H9 (cell line): Measurements from ENCODE around the gene SLC35F3. TPM values are rescaled to one million over a fixed set of nuclear protein-coding genes. Genes with fewer than 3 reads are reported as not detected.

Source experiments
- DNase-seq: peaks from one replicate; pipeline ENCODE4 v3.0.0-alpha.2; 2017
- H2AFZ ChIP-seq: one replicate; pipeline ENCODE4 v1.6.1; 2013; ENCODE audit warnings: mild to moderate bottlenecking, low read length, control low read depth, moderate library complexity
- H2AK5ac ChIP-seq: 2 replicates; pipeline ENCODE4 v1.6.1; 2013; ENCODE audit warnings: low read length, control low read depth, mixed read lengths; ENCODE audit not compliant: insufficient read length
- H2BK120ac ChIP-seq: one replicate; pipeline ENCODE4 v1.6.1; 2013; ENCODE audit warnings: low read depth, mild to moderate bottlenecking, low read length, control low read depth, inconsistent platforms; ENCODE audit not compliant: poor library complexity, severe bottlenecking
- H2BK12ac ChIP-seq: 2 replicates; pipeline ENCODE4 v1.6.1; 2013; ENCODE audit warnings: low read length, control low read depth, mixed read lengths, low read depth; ENCODE audit not compliant: insufficient read length
- H2BK15ac ChIP-seq: 2 replicates; pipeline ENCODE4 v1.6.1; 2013; ENCODE audit warnings: low read depth, low read length, control low read depth
- H2BK20ac ChIP-seq: one replicate; pipeline ENCODE4 v1.6.1; 2013; ENCODE audit warnings: low read depth, mild to moderate bottlenecking, low read length, control low read depth, inconsistent platforms; ENCODE audit not compliant: poor library complexity, severe bottlenecking
- H2BK5ac ChIP-seq: 2 replicates; pipeline ENCODE4 v1.6.1; 2013; ENCODE audit warnings: low read length, control low read depth, mixed read lengths; ENCODE audit not compliant: insufficient read length
- H3K14ac ChIP-seq: 2 replicates; pipeline ENCODE4 v1.6.1; 2013; ENCODE audit warnings: low read length, control low read depth; ENCODE audit not compliant: insufficient read depth
- H3K18ac ChIP-seq: 2 replicates; pipeline ENCODE4 v1.6.1; 2013; ENCODE audit warnings: low read depth, mild to moderate bottlenecking, mixed read lengths, low read length, control low read depth; ENCODE audit not compliant: insufficient read length
- H3K23ac ChIP-seq: 2 replicates; pipeline ENCODE4 v1.6.1; 2013; ENCODE audit warnings: low read length, control low read depth, mixed read lengths, low read depth; ENCODE audit not compliant: insufficient read length
- H3K23me2 ChIP-seq: 2 replicates; pipeline ENCODE4 v1.6.1; 2013; ENCODE audit warnings: low read depth, mild to moderate bottlenecking, mixed read lengths, low read length, control low read depth; ENCODE audit not compliant: insufficient read length, poor library complexity, severe bottlenecking
- H3K27ac ChIP-seq: 2 replicates; pipeline ENCODE4 v1.5.1; 2013; ENCODE audit warnings: low read length, control low read depth, mixed read lengths, low read depth; ENCODE audit not compliant: insufficient read length
- H3K27me3 ChIP-seq: 2 replicates; pipeline ENCODE4 v1.6.1; 2013; ENCODE audit warnings: low read length, control low read depth, inconsistent platforms; ENCODE audit not compliant: insufficient read depth
- H3K4ac ChIP-seq: 2 replicates; pipeline ENCODE4 v1.6.1; 2013; ENCODE audit warnings: low read depth, mild to moderate bottlenecking, control low read depth, inconsistent platforms, low read length, moderate library complexity
- H3K4me1 ChIP-seq: 2 replicates; pipeline ENCODE4 v1.6.1; 2013; ENCODE audit warnings: low read length, control low read depth, inconsistent platforms; ENCODE audit not compliant: insufficient read depth
- H3K4me2 ChIP-seq: 2 replicates; pipeline ENCODE4 v1.6.1; 2013; ENCODE audit warnings: low read length, control low read depth, mixed read lengths; ENCODE audit not compliant: insufficient read length, insufficient read depth
- H3K56ac ChIP-seq: 2 replicates; pipeline ENCODE4 v1.6.1; 2013; ENCODE audit warnings: low read depth, mild to moderate bottlenecking, mixed read lengths, low read length, control low read depth; ENCODE audit not compliant: insufficient read length
- H3K79me1 ChIP-seq: 2 replicates; pipeline ENCODE4 v1.6.1; 2013; ENCODE audit warnings: low read depth, mild to moderate bottlenecking, moderate library complexity, low read length, control low read depth, inconsistent platforms; ENCODE audit not compliant: insufficient read depth, poor library complexity, severe bottlenecking
- H3K79me2 ChIP-seq: 2 replicates; pipeline ENCODE4 v1.6.1; 2013; ENCODE audit warnings: low read length, control low read depth, inconsistent platforms; ENCODE audit not compliant: insufficient read depth
- H3K9ac ChIP-seq: 2 replicates; pipeline ENCODE4 v1.6.1; 2013; ENCODE audit warnings: low read length, control low read depth, mixed read lengths; ENCODE audit not compliant: insufficient read length; ENCODE audit errors: extremely low read depth
- H3K9me3 ChIP-seq: one replicate; pipeline ENCODE4 v1.6.1; 2013; ENCODE audit warnings: low read depth, low read length, inconsistent platforms; ENCODE audit not compliant: control insufficient read depth
- H3T11ph ChIP-seq: one replicate; pipeline ENCODE4 v1.6.1; 2013; ENCODE audit warnings: mild to moderate bottlenecking, low read length, control low read depth, inconsistent platforms
- H4K20me1 ChIP-seq: one replicate; pipeline ENCODE4 v1.6.1; 2013; ENCODE audit not compliant: control insufficient read depth, insufficient read length, insufficient read depth
- H4K5ac ChIP-seq: 2 replicates; pipeline ENCODE4 v1.6.1; 2013; ENCODE audit warnings: low read depth, mild to moderate bottlenecking, mixed read lengths, low read length, control low read depth; ENCODE audit not compliant: insufficient read length
- H4K8ac ChIP-seq: replicated peaks from 2 replicates; pipeline ENCODE4 v1.6.1; 2013; ENCODE audit warnings: low read length, control low read depth, mixed read lengths, low read depth; ENCODE audit not compliant: insufficient read length
- H4K91ac ChIP-seq: 2 replicates; pipeline ENCODE4 v1.6.1; 2013; ENCODE audit warnings: low read depth, mild to moderate bottlenecking, moderate library complexity, mixed read lengths, low read length, control low read depth; ENCODE audit not compliant: insufficient read length
- H3K27ac Mint-ChIP-seq, 3 experiments: 2 replicates in 2 of 3; 3 replicates in 1 of 3; pipeline ENCODE4 v1.8.0; 2020 to 2021; ENCODE audit warnings: mixed read lengths in 3 of 3, mild to moderate bottlenecking in 1 of 3, moderate library complexity in 1 of 3
- H3K27me3 Mint-ChIP-seq: 2 replicates; pipeline ENCODE4 v1.8.0; 2021; ENCODE audit warnings: low read depth, mild to moderate bottlenecking, moderate library complexity, mixed read lengths
- H3K36me3 Mint-ChIP-seq, 3 experiments: 2 replicates in 2 of 3; 3 replicates in 1 of 3; pipeline ENCODE4 v1.8.0; 2020 to 2021; ENCODE audit warnings: low read depth in 3 of 3, mixed read lengths in 3 of 3; ENCODE audit not compliant: insufficient read depth in 1 of 3
- H3K4me1 Mint-ChIP-seq, 2 experiments: 2 replicates each; pipeline ENCODE4 v1.8.0; 2020; ENCODE audit warnings: mixed read lengths in 2 of 2
- H3K4me3 Mint-ChIP-seq, 2 experiments: 2 replicates in 1 of 2; 3 replicates in 1 of 2; pipeline ENCODE4 v1.8.0; 2020 to 2021; ENCODE audit warnings: mild to moderate bottlenecking in 2 of 2, mixed read lengths in 2 of 2, moderate library complexity in 1 of 2
- H3K9me3 Mint-ChIP-seq, 2 experiments: 2 replicates in 1 of 2; 3 replicates in 1 of 2; pipeline ENCODE4 v1.8.0; 2020; ENCODE audit warnings: mild to moderate bottlenecking in 2 of 2, mixed read lengths in 2 of 2, moderate library complexity in 1 of 2
- WGBS: extraction: QIAGEN DNeasy Blood & Tissue Kit; methylation state at CpG from one replicate; pipeline ENCODE4 v1.1.7; 2013; ENCODE audit warnings: missing lambda C conversion rate, low lambda C conversion rate, mixed read lengths; ENCODE audit not compliant: insufficient read length; ENCODE audit errors: extremely low coverage; 5-methylcytosine and 5-hydroxymethylcytosine counted together
- total RNA-seq: library from RNA; stranded (reverse); gene quantifications from 2 replicates; pipeline ENCODE4 v1.2.1, GENCODE V29; 2021
- TF ChIP-seq, protein P1 (sequence below): fragments of 200-600 bp; sonication (generic); conservative IDR thresholded peaks from 3 replicates; pipeline ENCODE4 v1.8.0; 2021; ENCODE audit warnings: antibody characterized with exemption, mild to moderate bottlenecking

Gene SLC35F3
- total RNA-seq, 1 experiment from 2014 or later = 0.81 TPM

DNA sequence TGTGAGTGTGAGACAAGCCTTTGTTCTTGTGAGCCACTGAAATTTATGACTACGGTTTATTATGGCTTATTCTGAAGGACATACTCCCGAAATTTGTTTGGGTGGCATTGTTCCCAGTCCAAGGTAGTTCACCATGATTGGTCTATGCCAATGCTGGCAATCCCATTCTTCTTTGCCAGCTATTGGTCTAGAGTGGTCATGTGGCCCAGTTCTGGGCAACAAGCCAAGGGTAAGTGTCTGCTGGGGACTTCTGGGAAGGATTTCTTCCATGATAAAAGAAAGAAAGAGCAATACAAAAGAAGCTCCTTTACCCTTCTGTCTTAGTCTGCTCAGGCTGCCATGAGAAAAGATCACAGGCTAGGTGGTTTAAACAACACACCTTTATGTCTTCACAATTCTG is 201.6 kb downstream of the SLC35F3 start:
- H3T11ph ChIP-seq = no peak overlapping the region
- no peak overlapping the region for H3K56ac ChIP-seq
- no peak overlapping the region for H2AK5ac ChIP-seq
- Mint-ChIP-seq H3K36me3 (no peaks in the 10 kb centered on the region), H3K27ac (no peak overlapping the region), H3K9me3 (no peaks in the 10 kb centered on the region), H3K4me3 (no peak overlapping the region), H3K4me1 (peaks cover 4 to 6% of the 10 kb centered on the region in 2 experiments), H3K27me3 (no peaks in the 10 kb centered on the region; the same call in 1 of the 2 replicates)
- H3K27me3 ChIP-seq = no peaks in the 10 kb centered on the region
- H3K9me3 ChIP-seq = no peaks in the 10 kb centered on the region
- no peaks in the 10 kb centered on the region for H3K4me1 ChIP-seq
- no peak overlapping the region for H4K91ac ChIP-seq
- no peak overlapping the region for H3K27ac ChIP-seq
- no peaks in the 10 kb centered on the region for H3K79me1 ChIP-seq
- TF ChIP-seq, protein P1, sequence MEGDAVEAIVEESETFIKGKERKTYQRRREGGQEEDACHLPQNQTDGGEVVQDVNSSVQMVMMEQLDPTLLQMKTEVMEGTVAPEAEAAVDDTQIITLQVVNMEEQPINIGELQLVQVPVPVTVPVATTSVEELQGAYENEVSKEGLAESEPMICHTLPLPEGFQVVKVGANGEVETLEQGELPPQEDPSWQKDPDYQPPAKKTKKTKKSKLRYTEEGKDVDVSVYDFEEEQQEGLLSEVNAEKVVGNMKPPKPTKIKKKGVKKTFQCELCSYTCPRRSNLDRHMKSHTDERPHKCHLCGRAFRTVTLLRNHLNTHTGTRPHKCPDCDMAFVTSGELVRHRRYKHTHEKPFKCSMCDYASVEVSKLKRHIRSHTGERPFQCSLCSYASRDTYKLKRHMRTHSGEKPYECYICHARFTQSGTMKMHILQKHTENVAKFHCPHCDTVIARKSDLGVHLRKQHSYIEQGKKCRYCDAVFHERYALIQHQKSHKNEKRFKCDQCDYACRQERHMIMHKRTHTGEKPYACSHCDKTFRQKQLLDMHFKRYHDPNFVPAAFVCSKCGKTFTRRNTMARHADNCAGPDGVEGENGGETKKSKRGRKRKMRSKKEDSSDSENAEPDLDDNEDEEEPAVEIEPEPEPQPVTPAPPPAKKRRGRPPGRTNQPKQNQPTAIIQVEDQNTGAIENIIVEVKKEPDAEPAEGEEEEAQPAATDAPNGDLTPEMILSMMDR = no peak
- no peak for DNase-seq
- no peak overlapping the region for H3K9ac ChIP-seq
- no peak overlapping the region for H2BK15ac ChIP-seq
- no peak overlapping the region for H3K4ac ChIP-seq
- no peak overlapping the region for H4K5ac ChIP-seq
- no peak overlapping the region for H3K18ac ChIP-seq
- no peak overlapping the region for H2BK120ac ChIP-seq
- H4K20me1 ChIP-seq = no peaks in the 10 kb centered on the region
- H3K4me2 ChIP-seq = no peak overlapping the region
- H3K23me2 ChIP-seq = no peaks in the 10 kb centered on the region
- WGBS = no CpG with 5 or more reads among the region's 2 CpGs
- H2BK20ac ChIP-seq = no peak overlapping the region
- no peak overlapping the region for H3K14ac ChIP-seq
- no peak overlapping the region for H2BK5ac ChIP-seq
- H2AFZ ChIP-seq = no peak overlapping the region
- H3K79me2 ChIP-seq = no peaks in the 10 kb centered on the region
- H4K8ac ChIP-seq = no peak overlapping the region
- no peak overlapping the region for H2BK12ac ChIP-seq
- no peak overlapping the region for H3K23ac ChIP-seq
